NCI-H524 treated with DMSO at 0.1 percent for 48 hours (cell line): Measurements from ENCODE around the gene CAMP.

Experiments
- DNase-seq: peaks from one replicate; lab custom pipeline; 2025; lab: John Stamatoyannopoulos, UW

CAMP gene

GRCh38 chr3:48215019-48215418 lies 8.3 kb upstream of the CAMP start:
- no peak for DNase-seq

DNA sequence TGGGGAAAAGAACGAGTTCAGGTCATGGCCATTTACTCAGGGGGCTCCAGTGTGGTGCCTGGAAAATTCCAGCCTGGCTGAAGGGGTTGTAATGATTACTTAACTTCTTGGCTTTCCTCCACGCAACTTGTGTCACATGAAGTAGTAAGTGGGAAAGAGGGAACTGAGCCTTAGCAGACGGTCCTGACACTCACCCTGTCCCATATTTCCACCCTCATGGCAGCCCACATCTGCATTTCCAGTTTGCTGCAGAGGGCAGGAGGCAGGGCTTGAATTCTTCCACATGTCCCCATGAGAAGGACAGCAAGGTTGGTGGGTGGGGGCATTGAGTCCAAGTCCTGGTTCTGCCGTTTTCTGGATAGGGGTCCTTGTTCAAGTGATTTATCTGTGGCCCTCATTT lies 7.8 kb upstream of the CAMP start:
- no peak for DNase-seq

- no peak for DNase-seq
Measured at GRCh38 chr3:48215876-48216275, 7.4 kb upstream of the CAMP start.

GRCh38 chr3:48217449-48217848 lies 5.8 kb upstream of the CAMP start:
- no peak for DNase-seq

DNA sequence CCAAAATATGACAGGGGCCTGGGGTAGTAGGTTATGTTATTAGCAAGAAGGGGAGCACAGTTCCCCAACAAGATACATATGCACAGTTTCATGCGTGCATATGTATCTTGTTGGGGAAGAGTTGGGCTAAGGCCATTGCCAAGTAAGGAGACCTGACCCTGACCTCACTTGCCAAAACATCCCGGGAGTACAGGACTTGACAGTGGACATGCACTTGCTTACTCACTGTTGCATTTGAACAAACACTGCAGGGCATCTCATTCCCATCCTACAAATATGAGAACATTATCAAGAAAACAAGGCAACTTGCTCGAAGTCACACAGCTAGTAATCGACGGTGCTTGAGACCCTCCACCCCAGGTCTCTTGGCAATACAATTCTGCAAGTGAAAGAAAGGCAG lies 4.8 kb upstream of the CAMP start:
- DNase-seq, result no peak

GRCh38 chr3:48219543-48219942 lies 3.8 kb upstream of the CAMP start:
- no peak for DNase-seq

DNA sequence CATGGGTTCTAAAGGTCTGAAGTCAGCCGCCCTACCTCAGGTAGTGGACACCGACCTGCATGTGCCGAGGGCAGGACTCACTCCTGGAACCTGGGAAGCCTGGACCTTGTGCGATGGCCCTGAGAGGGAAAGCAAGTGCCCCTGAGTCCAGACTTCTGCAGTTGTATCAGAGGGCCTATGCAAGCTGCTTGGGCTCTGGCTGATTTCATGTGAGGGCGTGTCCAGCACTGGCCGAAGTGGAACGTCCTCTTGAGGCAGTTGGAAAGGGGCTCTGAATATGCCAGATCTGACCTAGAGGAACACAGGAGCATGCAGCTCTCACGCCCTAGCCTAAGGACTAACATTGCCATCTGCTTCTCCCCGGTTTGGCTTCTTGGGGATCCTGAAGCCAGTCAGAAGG lies 2.5 kb upstream of the CAMP start:
- DNase-seq, result no peak

DNA sequence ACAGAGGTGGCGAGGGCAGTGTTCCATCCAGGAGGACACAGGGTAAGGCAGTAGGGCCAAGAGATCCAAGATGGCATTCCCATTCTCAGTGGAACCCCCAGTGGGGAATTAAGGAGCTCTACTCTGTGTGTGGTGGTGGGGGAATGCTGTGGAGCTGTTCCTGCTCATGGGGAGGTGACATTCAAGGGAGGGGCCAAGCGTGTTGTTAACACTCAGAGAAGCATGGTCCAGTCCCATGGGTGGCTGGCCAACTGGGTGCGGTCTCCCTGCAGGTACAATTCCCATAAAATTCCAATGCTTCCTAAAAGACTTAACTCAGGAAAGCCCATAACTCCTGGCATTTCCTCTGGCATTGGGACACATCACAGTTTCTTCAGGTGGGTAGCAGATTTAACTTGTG lies 2.3 kb downstream of the CAMP start:
- no peak for DNase-seq

DNA sequence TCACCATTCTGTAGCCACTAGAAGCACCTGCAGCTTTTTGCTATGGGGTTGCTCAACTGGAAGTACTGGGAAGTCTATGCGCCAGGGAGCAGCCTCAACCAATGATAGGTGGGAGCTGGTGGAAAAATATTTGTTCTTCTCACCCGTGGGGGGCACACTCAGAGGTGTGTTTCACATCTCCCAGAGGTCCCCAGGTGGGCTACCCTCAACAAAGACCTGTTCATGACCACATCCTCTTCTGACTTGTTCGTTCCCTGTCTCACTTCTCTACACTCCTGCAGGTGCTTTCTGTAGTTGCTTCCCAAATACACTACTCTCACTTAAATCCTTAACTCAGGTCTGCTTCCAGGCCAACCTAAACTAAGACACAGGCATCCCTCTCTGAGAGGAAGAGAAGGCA lies 3.6 kb downstream of the CAMP start:
- DNase-seq, result no peak

DNA sequence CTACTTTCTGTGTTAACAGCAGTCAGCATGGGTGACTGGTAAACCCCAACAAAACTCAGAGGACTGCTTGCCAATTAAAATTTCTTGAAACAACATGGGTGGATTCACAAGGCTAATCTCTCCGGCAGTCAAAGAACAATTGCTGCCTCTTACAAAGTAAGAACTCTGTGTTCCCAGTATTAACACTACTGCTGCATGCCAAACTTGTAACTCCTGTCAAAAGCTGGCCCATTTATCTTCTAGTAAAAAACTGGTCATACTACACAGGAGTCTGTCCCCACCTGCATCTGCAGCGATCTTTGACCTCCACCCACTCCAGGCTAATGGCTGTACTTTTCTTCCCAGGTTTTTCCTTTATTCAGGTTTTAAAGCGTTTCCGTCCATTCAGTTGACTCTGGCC lies 8.9 kb downstream of the CAMP start:
- no peak for DNase-seq

- peak; percentile 77 for DNase-seq
Measured at GRCh38 chr3:48232734-48233133, 9.4 kb downstream of the CAMP start.

DNA sequence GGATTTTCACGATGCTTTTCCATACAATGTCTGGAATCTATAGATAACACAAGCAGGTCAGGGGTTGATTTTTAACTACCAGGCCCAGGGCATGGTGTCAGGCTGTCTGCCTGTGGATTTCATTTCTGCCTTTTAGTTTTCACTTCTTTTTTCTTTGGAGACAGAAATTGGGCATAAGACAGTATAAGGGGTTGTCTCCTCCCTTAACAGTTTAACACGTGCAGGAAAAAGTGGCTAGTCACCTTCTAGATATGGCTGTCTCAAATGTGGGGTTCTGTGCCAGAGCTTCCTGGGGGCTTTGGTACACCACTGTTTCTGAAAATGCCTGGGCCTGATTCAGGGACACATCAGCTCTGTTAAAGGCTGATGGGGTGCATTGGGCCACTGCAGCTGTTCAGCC lies 10.2 kb downstream of the CAMP start:
- DNase-seq, result no peak

GRCh38 chr3:48236531-48236930 lies 13.2 kb downstream of the CAMP start:
- DNase-seq, result no peak

GRCh38 chr3:48238531-48239085 lies 15.3 kb downstream of the CAMP start:
- DNase-seq, result no peak

DNA sequence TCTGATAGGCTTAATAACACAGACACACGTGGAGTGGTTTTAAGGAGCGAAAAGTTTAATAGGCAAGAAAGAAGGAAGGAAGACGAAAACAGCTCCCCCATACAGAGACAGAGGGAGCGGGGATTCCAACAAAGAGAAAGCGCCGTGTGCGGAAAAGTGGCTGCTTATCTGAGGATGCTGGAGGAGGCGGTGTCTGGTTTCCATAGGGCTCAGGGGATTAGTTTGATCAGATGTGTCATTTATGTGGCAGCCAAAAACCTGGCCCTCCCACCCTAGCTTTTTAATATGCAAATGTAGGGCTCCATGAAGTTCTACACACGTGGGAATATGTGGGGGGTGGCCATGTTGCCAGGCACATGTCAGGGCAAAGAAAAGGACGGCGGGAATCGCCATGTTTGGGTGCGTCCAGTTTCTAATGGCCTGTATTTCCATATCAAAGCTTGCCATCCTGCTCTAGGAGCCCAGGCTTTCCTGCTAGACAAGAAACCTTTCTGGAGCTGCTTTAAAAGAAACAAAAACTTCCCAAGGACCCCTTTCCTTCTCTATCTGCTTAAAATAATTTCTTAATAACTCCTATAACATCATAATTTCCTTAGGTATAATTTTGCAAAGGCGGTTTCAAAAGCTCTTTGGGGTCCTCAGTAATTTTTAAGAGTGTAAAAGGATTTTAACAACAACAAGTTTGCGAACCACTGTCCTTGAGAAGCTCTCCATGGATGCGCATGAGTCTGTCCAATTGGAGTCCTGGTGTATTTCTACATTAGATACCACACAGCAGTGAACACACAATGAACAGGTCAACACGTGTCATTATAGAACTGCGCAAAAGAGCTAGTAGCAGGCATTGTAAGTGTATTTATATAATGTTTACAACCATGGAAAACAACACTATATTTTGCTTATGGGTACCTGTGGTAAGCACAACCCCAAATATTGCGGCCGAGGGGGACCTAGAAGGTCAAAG lies 17.0 kb downstream of the CAMP start:
- DNase-seq, result peak; percentile 91

DNA sequence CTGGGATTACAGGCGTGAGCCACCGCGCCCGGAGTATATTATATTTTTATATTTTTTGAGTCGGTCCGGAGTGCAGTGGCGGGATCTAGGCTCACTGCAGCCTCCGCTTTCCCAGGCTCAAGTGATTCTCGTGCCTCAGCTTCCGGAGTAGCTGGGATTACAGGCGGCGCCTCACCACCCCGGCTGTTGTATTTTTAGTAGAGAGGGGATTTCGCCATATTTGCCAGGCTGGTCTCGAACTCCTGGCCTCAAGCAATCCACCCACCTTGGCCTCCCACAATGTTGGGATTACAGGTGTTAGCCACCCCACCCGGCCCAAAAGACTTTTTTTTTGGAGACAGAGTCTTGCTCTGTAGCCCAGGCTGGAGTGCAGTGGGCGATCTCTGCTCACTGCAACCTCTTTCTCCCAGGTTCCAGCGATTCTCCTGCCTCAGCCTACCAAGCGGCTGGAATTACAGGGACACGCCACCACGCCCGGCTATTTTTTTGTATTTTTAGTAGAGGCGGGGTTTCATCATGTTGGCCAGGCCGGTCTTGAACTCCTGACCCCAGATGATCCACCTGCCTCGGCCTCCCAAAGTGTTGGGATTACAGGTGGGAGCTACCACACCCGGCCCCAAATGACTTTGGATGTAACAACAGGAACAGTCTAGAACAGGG lies 18.6 kb downstream of the CAMP start:
- DNase-seq, result no peak

GRCh38 chr3:48243886-48244285 lies 20.6 kb downstream of the CAMP start:
- no peak for DNase-seq

- DNase-seq, result no peak
Measured at GRCh38 chr3:48244461-48244860, 21.2 kb downstream of the CAMP start.

DNA sequence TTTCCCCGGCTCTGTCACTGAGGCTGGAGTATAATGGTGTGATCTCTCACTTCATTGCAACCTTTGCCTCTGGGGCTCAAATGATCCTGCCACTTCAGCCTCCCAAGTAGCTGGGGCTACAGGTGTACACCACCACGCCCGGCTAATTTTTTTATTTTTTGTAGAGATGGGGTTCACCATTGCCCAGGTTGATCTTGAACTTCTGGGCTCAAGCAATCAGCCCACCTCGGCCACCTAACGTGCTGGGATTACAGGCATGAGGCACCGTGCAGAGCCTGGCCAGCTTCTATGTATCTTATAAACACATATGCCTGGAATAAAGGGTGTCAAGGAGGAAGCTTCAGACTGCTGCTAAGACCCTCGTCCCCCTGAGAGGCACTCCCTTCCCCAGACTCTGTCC lies 21.8 kb downstream of the CAMP start:
- no peak for DNase-seq

DNA sequence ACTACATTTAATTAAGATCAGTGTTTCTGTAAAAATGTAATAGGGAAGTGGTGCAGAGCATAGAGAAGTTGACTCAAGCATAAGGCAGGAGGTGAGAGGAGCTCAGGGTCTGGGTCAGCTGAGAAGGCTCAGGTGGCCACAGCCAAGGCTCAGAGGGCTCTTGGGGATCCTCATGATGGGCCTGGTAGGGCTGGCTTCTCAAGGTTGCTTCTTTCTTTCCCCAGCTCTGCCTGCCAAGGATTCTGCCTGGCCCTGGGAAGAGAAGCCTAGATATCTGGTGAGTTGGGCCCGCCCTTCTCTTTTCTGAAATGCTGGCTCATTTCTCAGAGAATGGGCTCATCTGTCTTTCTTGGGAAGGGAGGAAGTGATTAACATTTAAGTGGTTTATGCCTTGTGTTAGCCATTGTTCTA lies 24.1 kb downstream of the CAMP start:
- no peak for DNase-seq

GRCh38 chr3:48248095-48248850 lies 25.0 kb downstream of the CAMP start:
- DNase-seq, result no peak

DNA sequence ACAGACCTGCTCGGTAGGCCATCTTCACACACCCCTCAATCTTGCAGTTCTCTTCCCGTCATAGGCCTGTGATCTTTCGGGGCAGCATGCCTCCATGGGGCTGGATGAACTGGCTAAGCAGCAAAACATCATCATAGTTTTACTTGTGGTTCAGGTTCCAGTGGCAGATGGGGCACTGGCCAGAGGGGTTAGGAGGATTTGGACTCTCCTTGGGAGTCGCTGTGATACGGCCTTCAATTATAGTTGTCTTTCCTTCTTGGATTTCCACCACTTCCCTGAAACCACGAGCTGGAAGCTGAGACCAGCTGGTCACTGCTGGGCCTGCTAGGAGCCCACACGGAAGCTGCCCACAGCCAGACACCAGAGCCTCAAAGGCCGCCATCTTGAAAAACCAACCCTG lies 33.3 kb downstream of the CAMP start:
- no peak for DNase-seq
